ENCODE results near the gene SERGEF.
A peak's percentile ranks its signal among the peaks of the same experiment; 100 is the strongest.

DNA sequence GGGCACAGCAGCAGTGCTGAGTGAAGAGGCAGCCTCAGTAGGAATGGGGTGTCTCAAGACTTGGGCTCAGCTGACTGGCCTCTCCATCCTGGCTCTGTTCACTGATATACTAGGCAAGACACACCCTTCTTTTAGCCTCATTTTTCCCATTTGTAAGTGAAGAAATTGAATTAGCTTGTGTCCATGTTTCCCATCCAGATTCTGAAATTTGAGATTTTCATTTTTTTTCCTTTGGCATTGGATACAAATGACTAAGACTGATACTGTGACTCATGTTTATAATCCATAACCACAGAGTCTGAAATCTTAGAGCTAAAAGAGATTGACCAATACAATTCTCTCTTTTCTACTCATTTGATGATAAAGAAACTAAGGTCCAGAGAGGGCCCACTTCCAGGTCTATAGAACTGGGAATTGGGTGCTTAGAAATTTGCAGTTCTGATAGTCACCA lies 167.4 kb downstream of the SERGEF start:
- TF ChIP-seq, protein P1, sequence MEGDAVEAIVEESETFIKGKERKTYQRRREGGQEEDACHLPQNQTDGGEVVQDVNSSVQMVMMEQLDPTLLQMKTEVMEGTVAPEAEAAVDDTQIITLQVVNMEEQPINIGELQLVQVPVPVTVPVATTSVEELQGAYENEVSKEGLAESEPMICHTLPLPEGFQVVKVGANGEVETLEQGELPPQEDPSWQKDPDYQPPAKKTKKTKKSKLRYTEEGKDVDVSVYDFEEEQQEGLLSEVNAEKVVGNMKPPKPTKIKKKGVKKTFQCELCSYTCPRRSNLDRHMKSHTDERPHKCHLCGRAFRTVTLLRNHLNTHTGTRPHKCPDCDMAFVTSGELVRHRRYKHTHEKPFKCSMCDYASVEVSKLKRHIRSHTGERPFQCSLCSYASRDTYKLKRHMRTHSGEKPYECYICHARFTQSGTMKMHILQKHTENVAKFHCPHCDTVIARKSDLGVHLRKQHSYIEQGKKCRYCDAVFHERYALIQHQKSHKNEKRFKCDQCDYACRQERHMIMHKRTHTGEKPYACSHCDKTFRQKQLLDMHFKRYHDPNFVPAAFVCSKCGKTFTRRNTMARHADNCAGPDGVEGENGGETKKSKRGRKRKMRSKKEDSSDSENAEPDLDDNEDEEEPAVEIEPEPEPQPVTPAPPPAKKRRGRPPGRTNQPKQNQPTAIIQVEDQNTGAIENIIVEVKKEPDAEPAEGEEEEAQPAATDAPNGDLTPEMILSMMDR (conservative IDR thresholded peaks at IDR 0.05; ENCODE audit: low read depth, low read length): no peak
- TF ChIP-seq POLR2A (IDR thresholded peaks at IDR 0.05; ENCODE audit: low read depth, low read length): no peak
- no peak for TF ChIP-seq RCOR1 (IDR thresholded peaks at IDR 0.05; ENCODE audit: insufficient replicate concordance, low read length)
- no peak for TF ChIP-seq MAFK (IDR thresholded peaks at IDR 0.05; ENCODE audit: low read depth, low read length)
- TF ChIP-seq, protein P2, sequence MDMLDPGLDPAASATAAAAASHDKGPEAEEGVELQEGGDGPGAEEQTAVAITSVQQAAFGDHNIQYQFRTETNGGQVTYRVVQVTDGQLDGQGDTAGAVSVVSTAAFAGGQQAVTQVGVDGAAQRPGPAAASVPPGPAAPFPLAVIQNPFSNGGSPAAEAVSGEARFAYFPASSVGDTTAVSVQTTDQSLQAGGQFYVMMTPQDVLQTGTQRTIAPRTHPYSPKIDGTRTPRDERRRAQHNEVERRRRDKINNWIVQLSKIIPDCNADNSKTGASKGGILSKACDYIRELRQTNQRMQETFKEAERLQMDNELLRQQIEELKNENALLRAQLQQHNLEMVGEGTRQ (IDR thresholded peaks at IDR 0.05; ENCODE audit: low read depth, low read length): no peak
- TF ChIP-seq FOS (IDR thresholded peaks at IDR 0.05; ENCODE audit: low read depth, low read length): peak; percentile 98
- TF ChIP-seq CEBPB (IDR thresholded peaks at IDR 0.05; ENCODE audit: low read depth, low read length): peak; percentile 57; the same call in 1 of the 2 replicates
- TF ChIP-seq SMC3 (IDR thresholded peaks at IDR 0.05; ENCODE audit: low read depth, low read length): no peak

All from IMR-90 (cell line).